ENCODE data around the gene ATP13A4.

DNA sequence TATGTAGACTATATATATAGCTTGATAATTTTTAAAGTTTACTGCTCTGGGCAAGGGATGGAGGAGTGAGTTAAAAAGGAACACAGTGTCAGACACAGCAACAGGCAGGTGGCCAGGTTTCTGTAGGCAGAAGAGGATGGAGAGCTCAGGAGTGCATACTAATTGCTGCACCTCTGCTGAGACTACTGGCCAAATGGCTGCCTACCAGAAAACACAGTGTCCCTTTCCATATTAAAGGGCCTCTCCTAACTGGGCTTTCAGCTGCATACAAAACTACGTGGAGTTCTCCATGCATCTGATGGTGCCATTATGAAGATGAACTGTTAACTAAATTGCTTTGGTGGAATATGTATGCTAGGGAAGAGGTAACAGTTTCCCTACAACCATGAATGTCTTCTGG lies 1.8 kb downstream of the ATP13A4 start:
- no peak for TF ChIP-seq EZH2 (IDR thresholded peaks at IDR 0.05; ENCODE audit: borderline replicate concordance, insufficient read depth, low read depth, low read length, poor library complexity, severe bottlenecking)
- TF ChIP-seq, protein P1, sequence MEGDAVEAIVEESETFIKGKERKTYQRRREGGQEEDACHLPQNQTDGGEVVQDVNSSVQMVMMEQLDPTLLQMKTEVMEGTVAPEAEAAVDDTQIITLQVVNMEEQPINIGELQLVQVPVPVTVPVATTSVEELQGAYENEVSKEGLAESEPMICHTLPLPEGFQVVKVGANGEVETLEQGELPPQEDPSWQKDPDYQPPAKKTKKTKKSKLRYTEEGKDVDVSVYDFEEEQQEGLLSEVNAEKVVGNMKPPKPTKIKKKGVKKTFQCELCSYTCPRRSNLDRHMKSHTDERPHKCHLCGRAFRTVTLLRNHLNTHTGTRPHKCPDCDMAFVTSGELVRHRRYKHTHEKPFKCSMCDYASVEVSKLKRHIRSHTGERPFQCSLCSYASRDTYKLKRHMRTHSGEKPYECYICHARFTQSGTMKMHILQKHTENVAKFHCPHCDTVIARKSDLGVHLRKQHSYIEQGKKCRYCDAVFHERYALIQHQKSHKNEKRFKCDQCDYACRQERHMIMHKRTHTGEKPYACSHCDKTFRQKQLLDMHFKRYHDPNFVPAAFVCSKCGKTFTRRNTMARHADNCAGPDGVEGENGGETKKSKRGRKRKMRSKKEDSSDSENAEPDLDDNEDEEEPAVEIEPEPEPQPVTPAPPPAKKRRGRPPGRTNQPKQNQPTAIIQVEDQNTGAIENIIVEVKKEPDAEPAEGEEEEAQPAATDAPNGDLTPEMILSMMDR (IDR thresholded peaks at IDR 0.05), result no peak
